ENCODE results near the gene ANO10.

GRCh38 chr3:43400167-43400566, 221.6 kb downstream of the ANO10 start:
- TF ChIP-seq CTCF (IDR thresholded peaks at IDR 0.05; ENCODE audit: low read length) (no peak), EZH2 (IDR thresholded peaks at IDR 0.05; ENCODE audit: borderline replicate concordance, low read length) (no peak)

Measured in OCI-LY1 (cell line).